Measurements from ENCODE around the gene OR2M7.
"Not testable (repeated sequence)": the region's sequence is repeated elsewhere in the genome, so short reads cannot be mapped to it uniquely, and the experiment has no call there.

The OR2M7 gene, protein sequence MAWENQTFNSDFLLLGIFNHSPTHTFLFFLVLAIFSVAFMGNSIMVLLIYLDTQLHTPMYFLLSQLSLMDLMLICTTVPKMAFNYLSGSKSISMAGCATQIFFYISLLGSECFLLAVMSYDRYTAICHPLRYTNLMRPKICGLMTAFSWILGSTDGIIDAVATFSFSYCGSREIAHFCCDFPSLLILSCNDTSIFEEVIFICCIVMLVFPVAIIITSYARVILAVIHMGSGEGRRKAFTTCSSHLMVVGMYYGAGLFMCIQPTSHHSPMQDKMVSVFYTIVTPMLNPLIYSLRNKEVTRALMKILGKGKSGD

DNA sequence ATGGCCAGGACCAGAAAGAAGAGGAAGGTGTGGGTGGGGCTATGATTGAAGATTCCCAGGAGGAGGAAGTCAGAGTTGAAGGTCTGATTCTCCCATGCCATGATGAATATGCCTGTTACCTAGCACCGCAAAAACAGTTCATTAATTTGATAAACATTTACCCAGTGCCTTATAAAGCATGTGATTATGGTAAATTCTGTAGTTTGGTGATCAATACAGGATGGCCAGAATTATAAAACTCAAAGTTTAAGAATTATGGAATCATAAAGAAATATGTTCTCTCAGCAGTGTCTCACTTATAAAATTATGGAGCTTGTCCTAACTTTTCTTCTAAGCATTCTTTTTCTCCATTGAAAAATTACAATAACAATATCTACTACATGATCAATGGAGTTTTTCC is at the start of gene OR2M7:
Gene OR2M7 (minus strand): TSS at position 101 of the 400 bp plus-strand sequence. CDS start 0 bp downstream, at position 101.
- no peak for DNase-seq (ENCODE audit: low read depth in 2 of 2)

DNA sequence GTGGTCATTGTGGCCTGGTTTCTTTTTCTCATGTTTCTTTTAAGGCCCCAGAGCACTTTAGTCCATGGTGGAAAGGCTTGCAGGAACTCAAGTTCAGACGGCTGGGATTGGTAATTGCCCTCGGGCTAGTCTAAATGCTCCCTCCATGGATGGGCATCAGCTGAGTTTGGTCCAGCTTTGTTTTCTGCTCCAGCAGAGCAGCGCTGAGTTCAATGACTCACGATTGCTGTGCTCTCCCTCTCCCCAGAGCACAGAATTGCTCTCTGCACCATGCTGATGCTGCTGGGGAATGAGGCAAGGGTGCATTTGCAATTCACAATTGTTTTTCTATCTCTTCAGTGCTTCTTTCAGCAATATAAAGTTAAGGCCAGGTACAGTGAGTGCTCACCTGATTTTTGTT is 49.4 kb upstream of the OR2M7 start:
- DNase-seq (ENCODE audit: low read depth in 2 of 2) = no peak

DNA sequence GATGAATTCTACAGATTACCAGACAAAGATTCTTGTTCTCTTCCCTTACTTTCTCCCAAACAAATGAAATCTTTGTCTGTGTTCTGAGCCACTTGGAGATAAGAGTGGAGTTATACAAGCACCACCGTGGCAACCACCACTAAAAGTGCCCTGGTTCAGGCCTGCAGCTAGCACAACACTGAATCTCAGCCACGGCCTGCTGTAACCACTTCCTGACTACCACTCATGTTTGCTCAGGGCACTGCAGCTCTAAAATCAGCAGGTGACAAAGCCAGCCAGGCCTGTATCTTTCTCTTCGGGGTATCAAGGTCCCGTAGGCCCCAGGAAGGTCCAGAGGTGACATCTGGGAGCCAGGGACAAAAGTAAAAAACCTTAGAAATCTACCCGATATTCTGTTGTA is 48.0 kb upstream of the OR2M7 start:
- no peak for DNase-seq (ENCODE audit: low read depth in 2 of 2)

DNA sequence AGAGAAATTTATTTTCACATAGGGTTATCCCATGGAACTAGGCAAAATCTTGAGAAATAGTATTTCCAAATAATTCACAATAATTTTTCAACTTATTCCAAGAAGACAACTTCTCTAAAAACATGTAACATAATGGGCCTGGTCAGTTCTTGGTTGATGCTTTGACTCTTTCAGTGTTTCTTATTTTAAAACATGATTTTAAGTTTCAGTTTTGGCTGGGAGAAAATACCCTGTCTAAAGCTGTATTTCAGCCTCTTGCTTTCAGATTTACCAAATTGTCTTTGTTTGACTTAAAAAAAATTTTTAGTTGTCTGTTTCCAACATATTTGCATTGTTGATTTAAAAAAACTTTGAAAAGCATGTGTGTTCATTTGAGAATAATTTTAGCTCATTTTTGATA is 42.2 kb upstream of the OR2M7 start:
- no peak for DNase-seq (ENCODE audit: low read depth in 2 of 2)

DNA sequence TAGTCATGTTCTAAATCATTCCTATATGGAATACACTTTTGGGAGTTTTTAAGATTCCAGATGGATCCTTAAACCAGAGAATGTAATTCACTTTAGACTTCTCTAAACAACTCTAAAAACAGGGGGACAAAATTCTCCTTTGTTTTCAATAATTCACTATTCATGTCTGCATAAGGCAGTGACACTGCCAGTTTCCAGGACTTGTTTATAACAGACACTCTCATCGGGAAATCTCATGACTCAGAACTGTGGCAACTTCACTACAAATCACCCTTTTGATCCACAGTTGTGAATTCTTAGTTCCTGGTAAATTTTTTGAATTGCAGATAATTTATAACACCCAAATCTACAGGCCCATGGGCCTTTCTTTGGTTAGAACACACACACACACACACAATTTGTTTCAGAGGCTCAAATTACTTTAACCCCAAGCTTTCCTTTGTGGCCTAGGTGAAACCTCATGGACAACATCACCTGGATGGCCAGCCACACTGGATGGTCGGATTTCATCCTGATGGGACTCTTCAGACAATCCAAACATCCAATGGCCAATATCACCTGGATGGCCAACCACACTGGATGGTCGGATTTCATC is 36.9 kb upstream of the OR2M7 start, which contains the start of gene OR2T4:
Gene OR2T4 (plus strand): TSS at position 545 of the 595 bp plus-strand sequence. CDS start 0 bp downstream, at position 545.
- no peak for DNase-seq (ENCODE audit: low read depth in 2 of 2)

DNA sequence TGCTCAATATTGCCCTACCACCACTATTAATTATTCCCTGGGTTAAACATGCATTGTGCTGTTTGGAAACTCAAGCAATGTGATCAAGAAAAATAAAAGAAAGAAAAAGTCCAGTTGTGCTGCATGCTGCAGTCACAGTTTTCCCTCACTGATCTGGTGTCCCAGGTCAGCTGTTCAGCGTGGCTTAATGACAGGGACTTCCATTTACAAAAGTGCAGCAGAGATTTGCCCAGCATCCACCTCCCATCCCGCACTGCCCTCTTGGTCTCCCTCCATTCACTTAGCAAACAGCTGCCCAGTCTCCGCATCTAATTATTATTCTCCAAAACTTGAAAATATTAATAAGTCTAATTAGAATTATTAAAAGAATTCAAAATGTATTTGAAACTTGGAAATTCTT is 35.0 kb upstream of the OR2M7 start:
- DNase-seq (ENCODE audit: low read depth in 2 of 2) = no peak

DNA sequence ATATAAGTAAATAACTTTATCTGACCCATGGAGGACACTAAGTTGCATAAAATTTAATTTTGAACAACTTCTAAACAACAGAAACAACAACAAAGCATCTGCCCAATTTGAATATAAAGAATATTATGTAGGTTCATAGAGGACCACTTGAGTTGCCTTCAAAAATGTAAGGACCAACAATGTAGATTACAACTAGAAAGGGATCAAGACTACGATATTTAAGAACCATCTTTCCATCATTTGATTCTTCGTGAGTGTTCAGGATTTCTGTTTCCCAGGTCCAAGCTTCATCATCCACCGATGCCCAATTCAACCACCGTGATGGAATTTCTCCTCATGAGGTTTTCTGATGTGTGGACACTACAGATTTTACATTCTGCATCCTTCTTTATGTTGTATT is 24.1 kb upstream of the OR2M7 start, which contains the start of gene OR14C36:
Gene OR14C36 (plus strand): TSS at position 301 of the 400 bp plus-strand sequence. CDS start 0 bp downstream, at position 301.
- no peak for DNase-seq (ENCODE audit: low read depth in 2 of 2)

DNA sequence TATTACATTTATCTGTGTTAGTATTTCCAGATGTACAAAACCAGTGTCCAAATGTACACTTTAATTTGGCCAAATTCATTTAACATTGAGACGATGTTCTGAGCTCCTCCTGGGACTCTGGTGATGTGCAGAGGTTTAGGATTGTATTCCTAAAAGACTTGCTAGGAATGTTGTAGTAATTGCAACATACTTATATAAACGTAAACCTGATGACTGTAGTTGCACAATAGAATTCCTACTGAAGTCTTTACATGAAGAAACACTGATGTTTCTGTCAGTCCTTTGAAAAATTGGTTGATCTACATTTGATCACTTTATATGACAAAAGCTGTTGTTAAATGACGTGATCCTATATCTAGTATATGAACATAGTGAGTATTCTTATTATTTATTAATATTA is 19.1 kb upstream of the OR2M7 start:
- DNase-seq (ENCODE audit: low read depth in 2 of 2) = no peak

DNA sequence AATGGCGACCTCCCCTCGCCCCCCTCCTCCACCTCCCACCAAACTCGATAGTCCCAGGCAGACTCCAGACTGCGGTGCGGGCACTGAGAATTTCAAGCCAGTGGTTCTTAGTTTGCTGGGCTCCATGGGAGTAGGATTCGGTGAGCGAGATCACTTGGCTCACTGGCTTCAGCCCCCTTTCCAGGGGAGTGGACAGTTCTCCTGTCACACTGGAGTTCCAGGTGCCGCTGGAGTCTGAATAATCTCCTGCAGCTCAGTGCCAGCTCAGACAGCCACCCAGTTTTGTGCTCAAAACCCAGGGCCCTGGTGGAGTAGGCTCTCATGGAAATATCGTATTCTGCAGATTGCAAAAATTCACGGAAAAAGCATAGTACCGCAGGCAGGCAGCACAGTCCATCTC is 7.6 kb downstream of the OR2M7 start:
- DNase-seq (ENCODE audit: low read depth in 2 of 2) = no peak

DNA sequence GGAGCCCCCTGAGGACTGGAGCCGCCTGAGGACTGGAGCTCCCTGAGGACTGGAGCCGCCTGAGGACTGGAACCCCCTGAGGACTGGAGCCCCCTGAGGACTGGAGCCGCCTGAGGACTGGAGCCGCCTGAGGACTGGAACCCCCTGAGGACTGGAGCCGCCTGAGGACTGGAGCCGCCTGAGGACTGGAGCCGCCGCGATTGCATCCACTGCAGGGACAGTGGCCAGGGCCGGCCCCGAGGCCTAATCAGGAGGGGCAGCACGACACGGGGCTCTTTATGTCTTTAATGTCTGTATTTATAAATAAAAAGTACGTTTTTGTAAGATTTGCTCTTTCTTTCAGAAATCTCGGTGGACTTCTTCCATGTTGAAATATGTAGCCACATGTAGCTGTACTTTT is 17.6 kb downstream of the OR2M7 start:
- not testable (repeated sequence) for DNase-seq (ENCODE audit: low read depth in 2 of 2)

DNA sequence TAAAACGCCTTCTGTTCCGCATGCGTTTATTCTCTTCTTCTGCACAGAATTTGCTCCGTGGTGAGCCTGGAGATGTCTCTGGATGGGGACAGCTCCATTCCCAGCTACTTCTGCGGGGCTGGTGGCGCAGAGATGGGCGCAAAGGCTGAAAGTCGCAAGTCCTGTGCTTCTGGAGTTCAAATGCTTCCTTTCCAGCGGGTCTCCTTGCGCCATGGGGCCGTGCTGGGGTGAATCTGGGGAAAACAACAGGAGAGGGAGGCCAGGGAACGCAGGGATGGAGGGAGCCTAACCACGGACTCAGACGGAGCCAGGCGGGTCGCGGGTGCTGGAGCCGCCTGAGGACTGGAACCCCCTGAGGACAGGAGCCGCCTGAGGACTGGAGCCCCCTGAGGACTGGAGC is 18.3 kb downstream of the OR2M7 start:
- DNase-seq (ENCODE audit: low read depth in 2 of 2) = no peak

DNA sequence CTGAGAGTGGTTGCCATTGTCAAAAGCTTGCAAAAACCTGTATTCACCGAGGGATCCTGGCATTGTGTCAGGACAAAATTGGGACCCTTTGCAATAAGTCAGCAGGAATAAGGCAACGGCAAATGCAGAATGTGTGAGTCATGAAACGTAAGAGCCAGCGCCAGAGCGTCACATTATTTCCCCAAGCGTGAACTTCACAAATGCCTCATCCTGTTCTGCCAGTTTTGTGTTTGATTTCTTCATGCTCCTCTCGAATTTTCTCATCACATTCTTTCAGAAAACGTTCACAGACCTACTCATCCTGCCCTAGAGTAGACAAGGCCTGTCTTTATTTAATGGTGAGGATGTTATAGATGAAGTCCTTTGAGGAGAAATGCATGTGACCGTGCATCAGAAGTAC is 18.7 kb downstream of the OR2M7 start:
- not testable (repeated sequence) for DNase-seq (ENCODE audit: low read depth in 2 of 2)

DNA sequence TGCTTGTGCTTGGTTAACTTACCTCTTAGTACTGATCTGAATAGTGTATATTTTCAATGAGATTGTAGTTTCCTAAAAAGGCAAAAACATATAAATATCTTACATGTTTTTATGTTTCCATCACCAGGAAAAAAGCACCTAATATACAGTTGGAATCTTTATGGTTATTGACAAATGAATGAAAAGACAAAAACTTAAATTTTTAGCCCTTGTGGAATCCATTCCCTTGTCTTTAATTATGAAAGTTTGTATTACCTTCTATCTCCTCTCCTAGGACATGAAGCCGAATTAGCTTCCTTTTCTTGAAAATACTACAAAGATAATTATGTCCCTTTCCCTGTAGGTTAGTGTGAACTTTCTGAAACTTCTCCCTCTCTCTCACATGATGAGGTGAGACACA is 21.0 kb downstream of the OR2M7 start, which contains the start of gene OR2T12:
Gene OR2T12 (minus strand): TSS at position 101 of the 400 bp plus-strand sequence. CDS start 7,846 bp downstream, outside the sequence.
- DNase-seq (ENCODE audit: low read depth in 2 of 2) = no peak

DNA sequence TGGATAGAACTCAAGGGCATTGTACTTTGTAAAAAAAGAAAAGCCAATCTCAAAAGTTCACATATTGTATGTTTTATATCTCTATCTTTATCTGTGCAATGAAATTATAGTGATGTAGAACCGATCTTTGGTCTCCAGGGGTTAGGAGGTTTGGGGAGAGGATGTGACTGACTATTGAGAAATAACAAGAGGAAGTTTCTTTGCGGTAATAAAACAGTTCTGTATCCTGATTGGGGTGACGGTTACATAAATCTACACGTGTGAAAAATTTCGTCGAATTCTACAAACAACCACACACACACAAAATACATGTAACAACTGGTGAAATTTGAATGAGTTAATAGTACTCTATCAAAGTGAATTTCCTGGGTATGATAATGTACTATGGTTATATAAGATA is 36.0 kb downstream of the OR2M7 start:
- DNase-seq (ENCODE audit: low read depth in 2 of 2) = no peak

DNA sequence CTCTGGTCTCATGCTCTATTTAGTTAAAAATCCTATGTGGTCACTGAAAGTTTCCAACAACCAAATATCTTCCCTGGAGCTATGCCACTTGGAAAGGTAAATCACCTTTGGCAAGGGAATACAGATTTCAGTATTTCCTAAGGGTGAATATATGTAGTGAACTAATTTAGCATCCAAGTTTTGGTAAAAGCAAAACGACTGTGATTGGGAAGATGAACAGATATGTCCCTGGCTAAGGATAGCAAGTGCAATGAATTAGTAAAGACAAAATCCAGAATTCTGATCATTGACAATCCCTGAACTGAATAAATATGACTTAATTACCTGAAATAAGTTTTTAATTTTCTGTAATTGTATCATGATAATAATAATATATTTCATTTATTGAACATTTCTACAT is 46.5 kb downstream of the OR2M7 start, which contains the start of gene OR2T33:
Gene OR2T33 (minus strand): TSS at position 101 of the 400 bp plus-strand sequence. CDS start 4,162 bp downstream, outside the sequence.
- DNase-seq (ENCODE audit: low read depth in 2 of 2) = no peak
